Small intestine (tissue), 7 donors: ENCODE results near the gene PARK7. TPM values are rescaled to one million over a fixed set of nuclear protein-coding genes. Genes with fewer than 3 reads are reported as not detected.

Source experiments
- DNase-seq, 2 donors: peaks; one replicate each; pipeline versions ENCODE4 v3.0.0 to v3.0.0-alpha.2; 2013
- FAIRE-seq: peaks from 2 replicates; lab custom pipeline; 2012; peaks lifted over from hg19 to GRCh38; lab: Jason Lieb, UNC
- H3K27ac ChIP-seq, 3 donors: one replicate each; pipeline ENCODE4 v1.5.1; 2013; ENCODE audit warnings: low read length in 2 of 3, mild to moderate bottlenecking in 2 of 3, control low read depth in 1 of 3, inconsistent platforms in 1 of 3, low read depth in 1 of 3, moderate library complexity in 1 of 3
- H3K27me3 ChIP-seq, 3 donors: one replicate each; pipeline ENCODE4 v1.6.1; 2013; ENCODE audit warnings: low read length in 3 of 3, inconsistent platforms in 1 of 3; ENCODE audit not compliant: control insufficient read depth in 3 of 3, insufficient read depth in 3 of 3
- H3K36me3 ChIP-seq, 3 donors: one replicate each; pipeline ENCODE4 v1.6.1; 2013; ENCODE audit warnings: low read length in 3 of 3, inconsistent platforms in 1 of 3, low read depth in 1 of 3, mild to moderate bottlenecking in 1 of 3, moderate library complexity in 1 of 3; ENCODE audit not compliant: control insufficient read depth in 3 of 3, insufficient read depth in 2 of 3
- H3K4me1 ChIP-seq, 3 donors: one replicate each; pipeline ENCODE4 v1.6.1; 2013; ENCODE audit warnings: low read length in 2 of 3, inconsistent platforms in 1 of 3, low read depth in 1 of 3, mild to moderate bottlenecking in 1 of 3, moderate library complexity in 1 of 3; ENCODE audit not compliant: control insufficient read depth in 3 of 3, insufficient read depth in 2 of 3
- H3K4me3 ChIP-seq, 3 donors: one replicate each; pipeline ENCODE4 v1.5.1; 2013; ENCODE audit warnings: low read length in 3 of 3, control low read depth in 1 of 3, inconsistent platforms in 1 of 3, low read depth in 1 of 3, mild to moderate bottlenecking in 1 of 3, moderate library complexity in 1 of 3
- H3K9me3 ChIP-seq, 2 donors: one replicate each; pipeline ENCODE4 v1.6.1; 2013; ENCODE audit warnings: low read depth in 1 of 2, low read length in 1 of 2; ENCODE audit not compliant: control insufficient read depth in 2 of 2, insufficient read depth in 1 of 2
- WGBS, 3 donors: extraction: QIAGEN DNeasy Blood & Tissue Kit; methylation state at CpG; one replicate each; pipeline ENCODE4 v1.1.7; 2013; 5-methylcytosine and 5-hydroxymethylcytosine counted together
- polyA plus RNA-seq, 4 donors: library from polyadenylated mRNA; stranded (reverse) in 3 of 4; unstranded in 1 of 4; fragments of 200-250 nt in 3 of 4; fragments of 120-200 nt in 1 of 4; gene quantifications; one replicate each; pipeline versions ENCODE4 v1.2.1 to v1.2.3, GENCODE V29; 2013
- donor health status: healthy with polysubstance abuse.
- donor health status: control.
- donor health status: control.
- donor health status: Bipolar disorder and iron deficiency.
- donor health status: healthy.

The PARK7 gene
- polyA plus RNA-seq, 4 donors, result 199 to 297 (median 222) TPM

DNA sequence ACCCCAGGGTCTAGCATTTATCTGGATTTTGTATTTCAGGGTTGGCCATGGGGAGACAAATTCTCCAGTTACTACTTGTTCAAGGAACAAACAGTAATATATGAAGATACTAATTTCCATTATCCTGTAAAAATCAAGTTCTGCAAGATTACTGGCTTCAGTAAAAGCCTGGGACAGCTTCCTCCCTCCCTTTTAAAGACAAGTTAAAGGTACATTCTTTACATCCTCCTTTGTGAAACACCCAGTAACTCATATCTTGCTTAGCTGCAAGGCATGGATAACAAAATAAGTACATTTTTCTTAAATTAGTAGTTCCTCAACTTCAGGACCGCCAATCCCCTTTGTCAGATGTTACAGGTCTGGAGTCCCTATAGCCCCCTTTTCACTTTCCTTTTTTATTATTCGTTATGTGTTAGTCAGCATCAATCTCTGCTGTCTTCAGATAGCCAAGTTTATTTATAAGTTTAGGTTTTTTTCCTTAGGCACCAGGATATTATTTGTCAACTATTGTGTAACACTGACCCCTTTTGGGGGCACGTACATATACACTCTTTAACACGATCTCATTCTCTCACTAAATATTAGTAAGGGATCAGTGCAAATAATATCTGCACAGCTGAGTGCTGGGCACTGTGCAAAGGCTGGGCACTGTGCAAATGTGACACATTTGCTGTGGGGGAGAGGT, 54.8 kb downstream of the PARK7 start:
- no peaks in the 10 kb centered on the region for H3K9me3 ChIP-seq
- H3K4me3 ChIP-seq, result no peak overlapping the region
- DNase-seq (no peak), FAIRE-seq (no peak)
- H3K27me3 ChIP-seq, result no peaks in the 10 kb centered on the region
- peaks cover 0 to 19% (median 3%) of the 10 kb centered on the region in 3 donors for H3K4me1 ChIP-seq
- peaks cover 3 to 14% (median 14%) of the 10 kb centered on the region in 3 donors for H3K36me3 ChIP-seq
- H3K27ac ChIP-seq, result no peak overlapping the region
- WGBS, 3 donors, result 56 to 74% (median 63%) methylated on average over 4 of the region's 4 CpGs

DNA sequence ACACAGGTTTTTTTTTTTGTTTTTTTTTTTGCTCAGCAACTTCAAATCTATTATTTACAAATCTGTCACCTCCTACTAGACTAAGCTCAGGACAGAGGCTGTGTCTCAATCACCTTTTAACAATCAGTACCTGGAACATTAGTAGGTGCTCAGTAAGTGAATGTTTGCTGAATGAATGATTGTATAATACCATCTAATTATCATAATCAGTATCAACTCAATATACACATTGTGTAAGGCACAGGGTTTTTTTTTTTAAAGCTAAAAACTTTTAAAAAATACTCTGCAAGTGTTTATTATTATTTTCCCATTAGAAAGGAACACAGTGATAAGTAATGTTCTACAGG, 55.4 kb downstream of the PARK7 start:
- H3K9me3 ChIP-seq, result no peaks in the 10 kb centered on the region
- peaks cover 3 to 14% (median 14%) of the 10 kb centered on the region in 3 donors for H3K36me3 ChIP-seq
- FAIRE-seq (no peak), DNase-seq (no peak)
- H3K27ac ChIP-seq, result no peak overlapping the region
- no peak overlapping the region for H3K4me3 ChIP-seq
- H3K27me3 ChIP-seq, result no peaks in the 10 kb centered on the region
- peaks cover 0 to 19% (median 3%) of the 10 kb centered on the region in 3 donors for H3K4me1 ChIP-seq

DNA sequence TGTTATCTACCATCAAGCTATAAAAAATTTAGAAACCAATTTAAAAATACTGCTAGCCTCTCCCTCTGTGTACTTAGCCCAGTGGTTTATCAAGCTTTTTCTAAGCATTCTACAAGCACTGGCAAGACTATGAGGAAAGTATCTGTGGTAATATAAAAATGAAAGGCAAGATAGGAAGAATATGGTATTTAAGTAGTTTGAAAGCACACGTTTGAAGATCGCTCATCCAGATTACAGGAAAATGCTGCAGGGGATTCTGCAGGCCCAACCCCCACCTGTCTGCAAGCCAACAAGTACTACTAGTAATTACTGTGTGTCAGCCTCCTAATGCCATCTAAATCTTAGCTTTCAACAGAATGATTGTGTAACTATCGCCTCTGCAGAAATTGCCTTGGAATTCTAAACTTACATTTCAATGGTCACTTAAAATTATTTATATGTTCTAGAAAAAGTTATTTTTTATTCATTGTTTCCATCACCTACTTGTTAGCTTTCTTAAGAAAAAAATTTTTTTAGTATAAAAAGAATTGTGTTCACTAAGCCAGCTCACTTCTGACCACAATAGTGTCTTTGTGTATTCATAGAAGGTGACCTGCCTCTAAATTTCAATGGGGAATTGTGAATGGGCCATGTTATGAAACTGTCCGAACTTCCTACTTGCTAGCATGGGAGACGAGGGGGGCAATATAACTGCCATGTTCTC, 56.1 kb downstream of the PARK7 start:
- H3K9me3 ChIP-seq, result no peaks in the 10 kb centered on the region
- peak overlapping the region in 1 of 3 donors; percentile 45 for H3K27ac ChIP-seq
- no peaks in the 10 kb centered on the region for H3K27me3 ChIP-seq
- WGBS, 3 donors, result 42 to 46% (median 44%) methylated on average over 5 of the region's 5 CpGs
- FAIRE-seq, result no peak
- H3K4me3 ChIP-seq, result no peak overlapping the region
- H3K4me1 ChIP-seq, result peaks cover 0 to 19% (median 3%) of the 10 kb centered on the region in 3 donors
- no peak for DNase-seq
- H3K36me3 ChIP-seq, result peaks cover 3 to 14% (median 8%) of the 10 kb centered on the region in 3 donors

DNA sequence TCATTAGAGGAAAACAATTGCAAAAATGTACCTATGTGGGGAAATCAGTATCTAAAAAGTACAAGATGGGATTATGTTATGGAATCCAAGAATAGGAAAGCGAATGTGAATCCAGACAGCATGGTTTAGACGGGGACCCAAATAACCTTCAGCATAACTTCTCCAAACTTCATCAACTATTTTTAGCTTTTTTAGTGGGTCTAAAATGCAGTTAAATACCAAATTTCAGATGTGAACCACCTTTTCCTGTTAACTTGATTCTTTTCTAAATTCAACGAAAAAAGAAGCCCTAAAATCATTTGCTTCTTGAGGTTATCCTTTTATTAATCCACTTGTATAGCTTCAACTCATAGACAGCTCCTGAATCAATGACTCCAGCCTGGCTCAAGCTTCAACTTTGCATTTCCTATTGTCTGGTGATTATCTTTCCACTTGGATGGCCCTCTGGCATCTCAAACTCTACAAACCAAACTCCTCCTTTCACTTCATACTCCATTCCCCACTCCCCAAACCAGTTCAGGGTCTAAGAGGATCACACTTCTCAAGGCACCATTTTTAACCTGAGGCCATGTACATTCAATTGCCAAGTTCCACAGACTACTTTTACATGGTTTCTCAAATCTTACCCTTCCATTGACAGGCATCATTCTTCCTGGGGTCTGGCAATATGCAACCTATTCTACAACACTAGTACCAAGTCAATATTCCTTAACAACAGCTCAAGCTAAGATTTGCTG, 57.1 kb downstream of the PARK7 start:
- no peaks in the 10 kb centered on the region for H3K9me3 ChIP-seq
- FAIRE-seq, result no peak
- H3K36me3 ChIP-seq, result peaks cover 3 to 8% (median 4%) of the 10 kb centered on the region in 3 donors
- no peak for DNase-seq
- 80 to 93% (median 87%) methylated on average over 3 of the region's 3 CpGs for WGBS, 3 donors
- no peak overlapping the region for H3K4me3 ChIP-seq
- peaks cover 0 to 20% (median 3%) of the 10 kb centered on the region in 3 donors for H3K4me1 ChIP-seq
- H3K27ac ChIP-seq, result no peak overlapping the region
- no peaks in the 10 kb centered on the region for H3K27me3 ChIP-seq

DNA sequence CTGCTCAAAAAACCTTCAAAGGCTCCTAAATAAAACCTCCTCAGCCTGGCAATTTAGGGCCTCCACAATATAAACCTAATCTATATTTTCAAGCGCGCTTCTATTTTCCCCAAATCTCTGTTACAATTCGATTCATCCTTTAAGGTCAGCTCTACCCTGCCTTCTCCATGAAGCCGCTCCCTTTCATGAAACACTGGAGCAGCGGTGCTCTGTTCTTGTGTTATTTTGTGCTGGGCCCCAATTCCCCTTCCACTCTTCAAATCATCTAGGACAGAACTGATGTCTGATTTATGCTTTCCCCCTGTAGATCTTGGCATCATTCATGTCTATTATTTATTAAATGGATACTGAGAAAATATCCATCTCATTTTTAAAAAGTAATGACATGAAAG, 57.7 kb downstream of the PARK7 start:
- Histone ChIP-seq H3K9me3 (no peaks in the 10 kb centered on the region), H3K27ac (no peak overlapping the region), H3K4me3 (no peak overlapping the region), H3K27me3 (no peaks in the 10 kb centered on the region), H3K36me3 (peaks cover 3% of the 10 kb centered on the region in 3 donors), H3K4me1 (peaks cover 0 to 24% (median 3%) of the 10 kb centered on the region in 3 donors)
- WGBS, 3 donors, result 95 to 96% (median 96%) methylated on average over 5 of the region's 5 CpGs
- DNase-seq, result no peak
- FAIRE-seq, result no peak

DNA sequence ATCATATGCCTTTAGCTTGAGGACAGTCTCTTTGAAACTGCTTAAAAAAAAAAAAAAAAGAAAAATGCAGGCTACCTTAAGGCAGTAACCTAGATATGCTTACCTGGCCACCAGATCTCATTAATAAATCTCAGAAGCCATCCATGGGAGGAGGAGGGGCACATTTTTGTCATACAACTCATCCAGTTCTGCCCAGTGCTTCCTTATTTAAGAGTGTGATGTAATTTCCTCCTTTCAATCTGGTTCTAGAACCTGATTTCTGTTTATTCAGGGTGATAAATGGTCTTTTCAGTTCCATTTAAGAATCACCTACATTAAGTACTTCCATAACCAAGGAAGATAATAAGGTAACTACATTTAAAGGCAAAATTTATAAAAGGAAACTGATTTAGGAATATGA, 58.5 kb downstream of the PARK7 start:
- Histone ChIP-seq H3K4me1 (peaks cover 0 to 24% (median 3%) of the 10 kb centered on the region in 3 donors), H3K27ac (no peak overlapping the region), H3K27me3 (no peaks in the 10 kb centered on the region), H3K4me3 (no peak overlapping the region), H3K9me3 (no peaks in the 10 kb centered on the region), H3K36me3 (no peaks in the 10 kb centered on the region)
- FAIRE-seq (no peak), DNase-seq (peak; percentile 69 to 78)

DNA sequence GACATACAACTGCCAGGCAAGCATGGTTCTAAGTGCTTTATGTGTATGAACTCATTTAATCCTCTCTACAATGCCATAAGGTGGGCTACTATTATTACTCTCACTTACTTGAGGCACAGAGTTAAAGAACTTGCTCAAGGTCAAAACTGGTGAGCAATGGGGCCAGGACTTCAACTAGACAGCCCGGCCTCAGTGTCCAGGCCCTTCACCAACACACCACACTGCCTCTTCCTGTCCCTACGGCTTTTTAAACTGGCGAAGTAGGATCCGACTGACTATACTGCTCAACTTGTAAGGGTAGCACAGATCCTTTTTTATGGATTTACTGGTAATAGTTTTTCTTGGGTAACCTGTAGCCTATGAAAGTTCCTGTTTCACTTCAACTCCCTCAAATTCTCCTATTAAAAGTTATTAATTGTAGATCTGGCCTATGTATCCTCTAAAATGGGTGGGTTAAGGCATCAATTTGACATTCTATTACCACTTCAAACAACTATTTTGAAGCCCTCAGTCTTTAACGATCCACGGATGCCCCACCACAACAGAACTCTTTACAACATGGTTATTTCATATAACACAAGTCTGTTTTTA, 60.3 kb downstream of the PARK7 start:
- Histone ChIP-seq H3K4me1 (peaks cover 0 to 17% (median 3%) of the 10 kb centered on the region in 3 donors), H3K9me3 (no peaks in the 10 kb centered on the region), H3K27ac (peak overlapping the region in 1 of 3 donors; percentile 32), H3K27me3 (no peaks in the 10 kb centered on the region), H3K4me3 (peak overlapping the region in 1 of 3 donors; percentile 16), H3K36me3 (no peaks in the 10 kb centered on the region)
- DNase-seq (no peak), FAIRE-seq (no peak)
- 90 to 95% (median 90%) methylated on average over 6 of the region's 6 CpGs for WGBS, 3 donors
